GM12878 (cell line): ENCODE measurements around the gene FCRLA. TPM values are rescaled to one million over a fixed set of nuclear protein-coding genes. Genes with fewer than 3 reads are reported as not detected.

Experiments
- ATF2 ChIP-seq: IDR thresholded peaks from 2 replicates; pipeline ENCODE4 v1.6.1; 2012; ENCODE audit warnings: low read length, inconsistent platforms
- ATF7 ChIP-seq: fragments of 450-650 bp; IDR thresholded peaks from 2 replicates; pipeline ENCODE4 v1.6.1; 2016; ENCODE audit warnings: low read depth, mild to moderate bottlenecking
- BCL11A ChIP-seq: IDR thresholded peaks from 2 replicates; pipeline ENCODE4 v1.6.1; 2011; ENCODE audit warnings: low read depth, low read length
- CBX3 ChIP-seq: fragments of 200-600 bp; sonication (generic); IDR thresholded peaks from 2 replicates; pipeline ENCODE4 v1.6.1; 2016; ENCODE audit warnings: low read depth, borderline replicate concordance
- CEBPB ChIP-seq, 2 experiments: fragments of 150-350 bp in 1 of 2; IDR thresholded peaks; 2 replicates each; pipeline ENCODE4 v1.6.1; 2012 to 2014; ENCODE audit warnings: low read depth in 2 of 2, low read length in 2 of 2, borderline replicate concordance in 1 of 2, inconsistent platforms in 1 of 2
- CHD1 ChIP-seq: IDR thresholded peaks from 2 replicates; pipeline ENCODE4 v1.6.1; 2012; ENCODE audit warnings: low read depth, low read length, improper control_type of control experiment
- CREM ChIP-seq: IDR thresholded peaks from 2 replicates; pipeline ENCODE4 v1.6.1; 2014; ENCODE audit warnings: antibody characterized with exemption, low read depth
- EGR1 ChIP-seq, 2 experiments: IDR thresholded peaks; 1 replicate in 1 of 2; 2 replicates in 1 of 2; pipeline ENCODE4 v1.6.1; 2011 to 2012; ENCODE audit warnings: low read depth in 2 of 2, low read length in 2 of 2, borderline replicate concordance in 1 of 2, mild to moderate bottlenecking in 1 of 2, moderate library complexity in 1 of 2
- EZH2 ChIP-seq: IDR thresholded peaks from 2 replicates; pipeline ENCODE4 v1.6.1; 2012; ENCODE audit warnings: low read depth, mild to moderate bottlenecking, control low read depth, inconsistent platforms, low read length, borderline replicate concordance; ENCODE audit not compliant: control insufficient read depth
- GABPA ChIP-seq: IDR thresholded peaks from 2 replicates; pipeline ENCODE4 v1.6.1; 2014; ENCODE audit warnings: antibody characterized with exemption, low read depth, mild to moderate bottlenecking, inconsistent platforms
- GATAD2B ChIP-seq: fragments of 450-650 bp; conservative IDR thresholded peaks from 2 replicates; pipeline ENCODE4 v1.6.1; 2017; ENCODE audit warnings: low read depth, mild to moderate bottlenecking, moderate library complexity
- HDGF ChIP-seq: fragments of 450-650 bp; IDR thresholded peaks from 2 replicates; pipeline ENCODE4 v1.6.1; 2016; ENCODE audit warnings: antibody characterized with exemption
- IKZF1 ChIP-seq: fragments of 450-650 bp; conservative IDR thresholded peaks from 2 replicates; pipeline ENCODE4 v1.6.1; 2017; ENCODE audit warnings: antibody characterized with exemption, mild to moderate bottlenecking
- IKZF2 ChIP-seq, 2 experiments: fragments of 450-650 bp; IDR thresholded peaks; 2 replicates each; pipeline ENCODE4 v1.6.1; 2017; ENCODE audit warnings: mild to moderate bottlenecking in 2 of 2, moderate library complexity in 2 of 2
- JUNB ChIP-seq: IDR thresholded peaks from 2 replicates; pipeline ENCODE4 v1.6.1; 2016; ENCODE audit warnings: antibody characterized with exemption, mild to moderate bottlenecking
- JUND ChIP-seq: IDR thresholded peaks from 2 replicates; pipeline ENCODE4 v1.6.1; 2012; ENCODE audit warnings: low read depth, mild to moderate bottlenecking, low read length, improper control_type of control experiment, moderate library complexity
- KAT2A ChIP-seq: conservative IDR thresholded peaks from 2 replicates; pipeline ENCODE4 v1.6.1; 2011; ENCODE audit warnings: low read depth, low read length; ENCODE audit not compliant: control insufficient read depth
- MYC ChIP-seq: IDR thresholded peaks from 2 replicates; pipeline ENCODE4 v1.6.1; 2011; ENCODE audit warnings: mild to moderate bottlenecking, low read length, moderate library complexity, inconsistent platforms; ENCODE audit not compliant: insufficient read depth, insufficient replicate concordance, insufficient read length, severe bottlenecking
- NR2C2 ChIP-seq: IDR thresholded peaks from 2 replicates; pipeline ENCODE4 v1.6.1; 2011; ENCODE audit warnings: borderline replicate concordance, low read depth; ENCODE audit not compliant: control insufficient read depth, insufficient read length
- PAX5 ChIP-seq: IDR thresholded peaks from 2 replicates; pipeline ENCODE4 v1.6.1; 2011; ENCODE audit warnings: low read depth, low read length, borderline replicate concordance
- PML ChIP-seq: IDR thresholded peaks from 2 replicates; pipeline ENCODE4 v1.6.1; 2012; ENCODE audit warnings: low read length, inconsistent platforms
- POLR2AphosphoS5 ChIP-seq: IDR thresholded peaks from 2 replicates; pipeline ENCODE4 v1.6.1; 2011; ENCODE audit warnings: mild to moderate bottlenecking, low read length, inconsistent platforms
- RB1 ChIP-seq: fragments of 450-650 bp; formaldehyde crosslinking; IDR thresholded peaks from 2 replicates; pipeline ENCODE4 v1.6.1; 2017; ENCODE audit warnings: mild to moderate bottlenecking, borderline replicate concordance
- RCOR1 ChIP-seq: conservative IDR thresholded peaks from 2 replicates; pipeline ENCODE4 v1.6.1; 2012; ENCODE audit warnings: low read depth, low read length, improper control_type of control experiment
- RELA ChIP-seq: fragments of 450-650 bp; IDR thresholded peaks from 2 replicates; pipeline ENCODE4 v1.8.0; 2014; ENCODE audit warnings: borderline replicate concordance; ENCODE audit not compliant: partially characterized antibody
- RFX5 ChIP-seq: IDR thresholded peaks from 2 replicates; pipeline ENCODE4 v1.6.1; 2011; ENCODE audit warnings: low read depth, low read length, improper control_type of control experiment
- RUNX3 ChIP-seq: IDR thresholded peaks from 2 replicates; pipeline ENCODE4 v1.6.1; 2012; ENCODE audit warnings: low read length, inconsistent platforms
- SIN3A ChIP-seq: IDR thresholded peaks from 2 replicates; pipeline ENCODE4 v1.6.1; 2012; ENCODE audit warnings: low read depth, low read length, improper control_type of control experiment
- SMARCA5 ChIP-seq: fragments of 450-650 bp; IDR thresholded peaks from 2 replicates; pipeline ENCODE4 v1.6.1; 2017; ENCODE audit warnings: mild to moderate bottlenecking
- SUPT20H ChIP-seq: IDR thresholded peaks from 2 replicates; pipeline ENCODE4 v1.6.1; 2011; ENCODE audit warnings: low read depth, mild to moderate bottlenecking, low read length, moderate library complexity, borderline replicate concordance; ENCODE audit not compliant: control insufficient read depth
- polyA plus RNA-seq, 11 experiments: library from polyadenylated mRNA; depleted of rRNA in 4 of 11; unstranded in 6 of 11; stranded (reverse) in 5 of 11; fragments of >200 nt; fragmentation: Nextera tagmentation in 4 of 11; fragmentation: Illumina TruSeq in 1 of 11; extraction: Ambion mirVana in 4 of 11; extraction: Trizol in 1 of 11; gene quantifications; 1 replicate in 1 of 11; 2 replicates in 10 of 11; pipeline versions ENCODE4 v1.2.1 to v1.2.3, GENCODE V29; 2011 to 2016; ENCODE audit warnings: inconsistent platforms in 2 of 11, missing spikeins in 2 of 11, low read depth in 1 of 11
- total RNA-seq, 4 experiments: library from RNA; depleted of rRNA in 3 of 4; stranded (reverse); fragments of >200 nt in 3 of 4; fragmentation: Illumina TruSeq in 1 of 4; extraction: Trizol in 1 of 4; gene quantifications; 2 replicates each; pipeline versions ENCODE4 v1.2.1 to v1.2.3, GENCODE V29; 2013 to 2021

FCRLA gene
- total and polyA plus RNA-seq, 10 of the 15 experiments (the other 5 are each of a cell fraction or from before 2014, with no cell fraction given): 130 to 714 (median 374) TPM

- TF ChIP-seq CREM (peak; percentile 87), GABPA (no peak), IKZF2 (IDR thresholded peaks at IDR 0.05) (peak; percentile 71 to 92), RFX5 (no peak), PAX5 (no peak), GATAD2B (no peak), EGR1 (IDR thresholded peaks at IDR 0.05; ENCODE audit: borderline replicate concordance in 1 of 2, low read depth in 2 of 2, low read length in 2 of 2) (no peak), RB1 (no peak), KAT2A (no peak), SIN3A (no peak), NR2C2 (no peak), RELA (no peak), POLR2AphosphoS5 (peak; percentile 96), JUNB (peak; percentile 89), SMARCA5 (peak; percentile 88; the same call in 1 of the 2 replicates), ATF2 (peak; percentile 93), CEBPB (IDR thresholded peaks at IDR 0.05; ENCODE audit: borderline replicate concordance in 1 of 2, low read depth in 2 of 2, low read length in 2 of 2) (no peak; a peak in 1 of 4 replicates), EZH2 (0 out of 2 replicates have a peak, but pooled peaks have one; percentile 35), ATF7 (peak; percentile 42), SUPT20H (no peak), BCL11A (peak; percentile 64; the same call in 1 of the 2 replicates), IKZF1 (peak; percentile 85), CHD1 (no peak), RUNX3 (peak; percentile 59), JUND (peak; percentile 17; the same call in 1 of the 2 replicates), CBX3 (no peak), PML (peak; percentile 95), MYC (no peak), HDGF (no peak), RCOR1 (no peak)
Observed at GRCh38 chr1:161706482-161707347, at the start of gene FCRLA (continued).
